ENCODE measurements around the gene DYNLL1. TPM values are rescaled to one million over a fixed set of nuclear protein-coding genes. Genes with fewer than 3 reads are reported as not detected.

The DYNLL1 gene
- total RNA-seq, 1 experiment from 2014 or later: 497 TPM

DNA sequence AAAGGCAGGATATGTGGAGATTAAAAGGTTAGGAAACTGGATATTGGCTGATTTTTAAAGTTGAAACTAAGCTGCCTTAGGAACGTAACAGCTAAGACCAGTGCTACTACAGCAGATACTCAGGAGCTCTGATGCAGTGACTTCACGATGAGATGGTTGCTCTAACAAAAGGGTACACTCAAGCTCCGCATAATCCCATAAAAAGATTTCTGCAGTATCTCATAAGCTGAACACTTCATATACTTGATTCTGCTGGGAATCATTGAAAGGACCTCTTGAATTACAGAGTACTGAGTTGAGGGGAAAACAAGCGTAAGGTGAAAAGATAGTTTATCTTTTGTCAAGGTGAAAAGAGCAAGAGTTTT lies 41.9 kb downstream of the DYNLL1 start:
- Histone ChIP-seq H3K27ac (no peak overlapping the region), H3K9me3 (replicated peaks) (no peaks in the 10 kb centered on the region), H3K4me1 (replicated peaks) (peaks cover 38% of the 10 kb centered on the region), H3K27me3 (replicated peaks) (no peaks in the 10 kb centered on the region), H3K36me3 (peaks cover 64% of the 10 kb centered on the region), H3K4me3 (no peak overlapping the region)
- DNase-seq (ENCODE audit: low read depth in 1 of 2, low spot score in 2 of 2): no peak

DNA sequence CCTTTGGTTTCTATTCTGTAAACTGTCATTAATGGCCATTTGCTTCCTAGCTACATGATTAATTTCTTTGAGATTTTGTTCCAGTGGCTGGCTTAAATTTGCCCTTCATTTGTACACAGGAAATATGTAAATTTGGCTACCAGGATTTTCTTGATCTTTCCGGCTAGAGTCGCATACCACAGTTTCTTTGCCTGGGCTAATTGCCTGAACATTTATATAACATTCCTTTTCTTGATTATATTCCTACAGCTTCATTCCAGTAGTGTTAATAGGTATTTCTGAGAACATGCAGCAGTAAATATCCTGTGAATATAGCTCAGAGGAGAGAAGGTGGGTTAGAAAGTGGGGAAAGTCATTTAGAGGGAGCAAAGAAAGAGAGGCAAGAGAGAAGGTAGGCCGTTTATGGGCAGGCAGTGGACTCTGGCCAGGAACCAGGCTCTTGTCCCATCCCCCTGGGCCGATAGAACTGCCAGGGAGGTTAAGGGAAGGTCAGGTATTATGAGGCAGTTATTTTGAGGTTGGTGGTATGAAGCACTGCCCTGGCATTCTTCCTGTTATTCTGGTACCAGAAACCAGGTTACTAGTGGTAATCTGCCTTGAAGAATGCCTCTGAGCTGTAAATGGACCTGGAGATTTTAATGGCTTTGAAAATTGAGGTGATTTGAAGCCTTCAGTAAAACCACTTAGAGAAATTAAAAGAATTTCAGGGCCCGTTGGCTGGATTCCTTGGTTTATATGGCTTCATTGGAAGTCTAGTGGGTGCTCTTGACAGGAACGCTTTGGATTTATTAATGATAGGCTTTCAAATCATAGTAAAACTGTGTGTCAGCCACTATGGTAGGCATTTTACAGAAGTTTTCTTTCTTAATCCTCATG lies 42.6 kb downstream of the DYNLL1 start:
- Histone ChIP-seq H3K4me3 (no peak overlapping the region), H3K27ac (peak overlapping the region; percentile 30; the same call in 1 of the 2 replicates), H3K9me3 (replicated peaks) (no peaks in the 10 kb centered on the region), H3K4me1 (replicated peaks) (peaks cover 38% of the 10 kb centered on the region), H3K36me3 (peaks cover 66% of the 10 kb centered on the region), H3K27me3 (replicated peaks) (no peaks in the 10 kb centered on the region)
- DNase-seq (ENCODE audit: low read depth in 1 of 2, low spot score in 2 of 2): peak; percentile 34 to 46

DNA sequence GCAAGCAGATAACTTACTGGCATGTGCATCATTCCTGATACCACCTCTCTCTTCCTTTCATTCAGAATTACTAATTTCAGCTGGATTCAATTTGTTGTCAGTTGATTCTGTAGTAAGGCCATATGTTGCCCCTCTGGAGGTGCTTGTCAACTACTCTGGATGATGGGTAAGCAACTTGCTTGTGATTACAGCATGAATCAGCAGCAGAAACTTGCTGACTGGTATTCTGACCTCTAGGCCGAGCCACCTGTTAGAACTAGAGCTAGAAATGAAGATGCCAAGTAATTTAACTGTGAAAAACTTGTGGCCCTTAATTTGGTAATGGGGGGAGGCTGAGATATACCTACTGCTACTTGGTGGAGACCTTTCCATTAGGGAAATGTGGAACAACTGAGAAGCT lies 43.4 kb downstream of the DYNLL1 start:
- H3K4me1 ChIP-seq (replicated peaks): peaks cover 38% of the 10 kb centered on the region
- H3K27ac ChIP-seq: 0 out of 2 replicates have a peak overlapping the region, but pooled peaks have one; percentile 30
- H3K4me3 ChIP-seq: no peak overlapping the region
- no peaks in the 10 kb centered on the region for H3K9me3 ChIP-seq (replicated peaks)
- peaks cover 65% of the 10 kb centered on the region for H3K36me3 ChIP-seq
- no peaks in the 10 kb centered on the region for H3K27me3 ChIP-seq (replicated peaks)
- DNase-seq (ENCODE audit: low read depth in 1 of 2, low spot score in 2 of 2): no peak

DNA sequence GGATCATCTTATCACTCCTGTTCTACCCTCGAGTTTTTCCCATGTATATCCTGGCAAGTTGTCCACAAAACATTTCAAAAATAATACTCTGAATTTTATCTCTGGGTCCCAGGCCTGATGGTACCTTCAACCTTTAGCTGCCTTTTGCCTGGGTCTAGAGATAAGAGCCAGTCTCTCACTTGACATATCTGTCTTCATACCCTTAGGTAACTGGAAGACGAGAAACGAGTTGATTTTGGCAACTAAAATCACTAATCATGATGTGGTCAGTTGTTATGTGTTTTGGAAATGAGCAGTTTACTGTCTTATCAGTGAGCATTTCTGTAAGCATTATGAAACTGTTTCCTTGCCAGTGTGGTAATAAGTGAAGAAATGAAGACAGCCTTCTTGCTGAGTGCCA lies 44.5 kb downstream of the DYNLL1 start:
- H3K4me1 ChIP-seq (replicated peaks): peaks cover 35% of the 10 kb centered on the region
- no peaks in the 10 kb centered on the region for H3K9me3 ChIP-seq (replicated peaks)
- no peak for DNase-seq (ENCODE audit: low read depth in 1 of 2, low spot score in 2 of 2)
- H3K4me3 ChIP-seq: no peak overlapping the region
- H3K27me3 ChIP-seq (replicated peaks): no peaks in the 10 kb centered on the region
- H3K27ac ChIP-seq: no peak overlapping the region
- peaks cover 61% of the 10 kb centered on the region for H3K36me3 ChIP-seq

DNA sequence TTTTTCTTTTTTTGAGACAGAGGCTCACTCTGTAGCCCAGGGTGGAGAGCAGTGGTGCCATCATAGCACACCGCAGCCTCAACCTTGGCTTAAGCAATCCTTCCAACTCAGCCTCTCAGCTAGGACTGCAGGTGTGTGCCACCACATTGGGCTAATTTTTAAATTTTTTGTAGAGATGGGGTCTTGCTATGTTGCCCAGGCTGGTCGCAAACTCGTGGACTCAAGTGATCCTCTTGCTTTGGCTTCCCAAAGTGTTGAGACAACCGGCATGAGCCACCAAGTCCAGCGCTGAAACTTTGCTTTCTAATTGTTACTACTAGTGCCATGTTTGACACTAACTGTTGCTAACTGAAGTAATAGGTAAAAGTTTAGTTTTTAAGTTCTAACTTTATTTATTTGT lies 46.3 kb downstream of the DYNLL1 start:
- Histone ChIP-seq H3K36me3 (peaks cover 59% of the 10 kb centered on the region), H3K4me1 (replicated peaks) (peaks cover 19% of the 10 kb centered on the region), H3K4me3 (no peak overlapping the region), H3K27ac (no peak overlapping the region), H3K27me3 (replicated peaks) (no peaks in the 10 kb centered on the region), H3K9me3 (replicated peaks) (no peaks in the 10 kb centered on the region)
- no peak for DNase-seq (ENCODE audit: low read depth in 1 of 2, low spot score in 2 of 2)

DNA sequence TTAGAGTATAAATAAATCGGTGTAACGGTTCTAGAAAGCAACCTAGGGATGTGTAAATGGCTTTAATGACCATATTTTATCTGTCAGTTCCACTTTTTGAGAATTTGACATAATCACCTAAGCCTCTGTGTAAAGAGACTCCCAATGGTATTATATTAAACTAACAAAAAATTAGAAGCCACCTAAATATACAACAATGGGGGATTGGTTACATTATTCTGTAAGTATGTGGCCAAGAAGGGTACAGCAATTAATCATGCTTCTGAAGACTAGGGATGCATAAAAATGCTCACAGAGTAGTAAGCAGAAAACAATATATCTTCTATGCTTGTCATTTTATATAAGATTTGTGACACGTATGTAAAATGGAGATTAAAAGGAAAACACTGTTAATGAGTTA lies 48.8 kb downstream of the DYNLL1 start:
- Histone ChIP-seq H3K36me3 (peaks cover 59% of the 10 kb centered on the region), H3K4me3 (no peak overlapping the region), H3K9me3 (replicated peaks) (no peaks in the 10 kb centered on the region), H3K27me3 (replicated peaks) (no peaks in the 10 kb centered on the region), H3K4me1 (replicated peaks) (no peaks in the 10 kb centered on the region), H3K27ac (no peak overlapping the region)
- no peak for DNase-seq (ENCODE audit: low read depth in 1 of 2, low spot score in 2 of 2)

DNA sequence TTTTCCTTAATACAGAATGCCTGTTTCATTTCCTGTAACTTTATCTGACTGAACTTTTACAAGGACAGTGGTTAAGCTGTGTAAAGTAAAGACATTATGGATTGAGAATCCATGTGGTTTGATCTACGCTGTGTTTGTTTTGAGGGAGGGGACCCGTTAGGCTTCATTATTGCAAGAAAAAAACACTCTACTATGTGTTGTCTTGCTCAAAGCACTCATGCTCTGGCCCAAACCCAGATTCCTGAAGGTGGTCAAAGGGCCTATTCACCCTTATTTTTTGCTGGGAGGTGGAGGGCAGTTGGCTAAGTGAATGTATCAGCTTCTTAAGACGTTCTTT lies 50.1 kb downstream of the DYNLL1 start:
- no peaks in the 10 kb centered on the region for H3K27me3 ChIP-seq (replicated peaks)
- DNase-seq (ENCODE audit: low read depth in 1 of 2, low spot score in 2 of 2): no peak
- peaks cover 51% of the 10 kb centered on the region for H3K36me3 ChIP-seq
- H3K27ac ChIP-seq: no peak overlapping the region
- no peak overlapping the region for H3K4me3 ChIP-seq
- H3K4me1 ChIP-seq (replicated peaks): no peaks in the 10 kb centered on the region
- no peaks in the 10 kb centered on the region for H3K9me3 ChIP-seq (replicated peaks)

Other genes starting within 250 kb of the DYNLL1 start
- 26.4 and 44.2 TPM in 2 replicates for gene PXN, start 230.4 kb upstream of the DYNLL1 start, total RNA-seq (2014; rRNA removed; shearing (Covaris generic))
- under 0.01 TPM in 2 replicates for gene RNU4-2, start 204.2 kb upstream of the DYNLL1 start, total RNA-seq (2014; rRNA removed; shearing (Covaris generic))
- gene RNU4-1, start 202.9 kb upstream of the DYNLL1 start, total RNA-seq (2014; rRNA removed; shearing (Covaris generic)): under 0.01 TPM in 2 replicates
- gene SIRT4, start 193.8 kb upstream of the DYNLL1 start, total RNA-seq (2014; rRNA removed; shearing (Covaris generic)): 0.60 and 1.5 TPM in 2 replicates
- not detected in 2 replicates for gene PLA2G1B, start 168.3 kb upstream of the DYNLL1 start, total RNA-seq (2014; rRNA removed; shearing (Covaris generic))
- gene MSI1, start 126.9 kb upstream of the DYNLL1 start, total RNA-seq (2014; rRNA removed; shearing (Covaris generic)): not detected in 2 replicates
- gene COX6A1, start 58.0 kb upstream of the DYNLL1 start, total RNA-seq (2014; rRNA removed; shearing (Covaris generic)): 529 and 935 TPM in 2 replicates
- gene TRIAP1, start 49.7 kb upstream of the DYNLL1 start, total RNA-seq (2014; rRNA removed; shearing (Covaris generic)): 41.3 and 44.8 TPM in 2 replicates
- 16.3 and 20.2 TPM in 2 replicates for gene GATC, start 49.7 kb upstream of the DYNLL1 start, total RNA-seq (2014; rRNA removed; shearing (Covaris generic))
- gene SRSF9, start 26.4 kb upstream of the DYNLL1 start, total RNA-seq (2014; rRNA removed; shearing (Covaris generic)): 199 and 263 TPM in 2 replicates
- gene COQ5, start 33.0 kb downstream of the DYNLL1 start, total RNA-seq (2014; rRNA removed; shearing (Covaris generic)): 42.3 and 47.8 TPM in 2 replicates
- 45.3 and 54.7 TPM in 2 replicates for gene RNF10, start 38.2 kb downstream of the DYNLL1 start, total RNA-seq (2014; rRNA removed; shearing (Covaris generic))
- gene POP5, start 85.3 kb downstream of the DYNLL1 start, total RNA-seq (2014; rRNA removed; shearing (Covaris generic)): 44.8 and 49.7 TPM in 2 replicates
- gene CABP1, start 144.5 kb downstream of the DYNLL1 start, total RNA-seq (2014; rRNA removed; shearing (Covaris generic)): not detected in 2 replicates
- gene MLEC, start 191.0 kb downstream of the DYNLL1 start, total RNA-seq (2014; rRNA removed; shearing (Covaris generic)): 70.0 and 84.6 TPM in 2 replicates
- gene UNC119B, start 214.3 kb downstream of the DYNLL1 start, total RNA-seq (2014; rRNA removed; shearing (Covaris generic)): 4.7 and 6.9 TPM in 2 replicates
- 6.8 and 11.1 TPM in 2 replicates for gene ACADS, start 229.7 kb downstream of the DYNLL1 start, total RNA-seq (2014; rRNA removed; shearing (Covaris generic))